ENCODE data around the gene CARNS1. TPM values are rescaled to one million over a fixed set of nuclear protein-coding genes. Genes with fewer than 3 reads are reported as not detected.

Gene CARNS1
- total and polyA plus RNA-seq, 10 of the 15 experiments (the other 5 are each of a cell fraction or from before 2014, with no cell fraction given): 0.02 to 0.14 (median 0.10) TPM; not detected in 3

DNA sequence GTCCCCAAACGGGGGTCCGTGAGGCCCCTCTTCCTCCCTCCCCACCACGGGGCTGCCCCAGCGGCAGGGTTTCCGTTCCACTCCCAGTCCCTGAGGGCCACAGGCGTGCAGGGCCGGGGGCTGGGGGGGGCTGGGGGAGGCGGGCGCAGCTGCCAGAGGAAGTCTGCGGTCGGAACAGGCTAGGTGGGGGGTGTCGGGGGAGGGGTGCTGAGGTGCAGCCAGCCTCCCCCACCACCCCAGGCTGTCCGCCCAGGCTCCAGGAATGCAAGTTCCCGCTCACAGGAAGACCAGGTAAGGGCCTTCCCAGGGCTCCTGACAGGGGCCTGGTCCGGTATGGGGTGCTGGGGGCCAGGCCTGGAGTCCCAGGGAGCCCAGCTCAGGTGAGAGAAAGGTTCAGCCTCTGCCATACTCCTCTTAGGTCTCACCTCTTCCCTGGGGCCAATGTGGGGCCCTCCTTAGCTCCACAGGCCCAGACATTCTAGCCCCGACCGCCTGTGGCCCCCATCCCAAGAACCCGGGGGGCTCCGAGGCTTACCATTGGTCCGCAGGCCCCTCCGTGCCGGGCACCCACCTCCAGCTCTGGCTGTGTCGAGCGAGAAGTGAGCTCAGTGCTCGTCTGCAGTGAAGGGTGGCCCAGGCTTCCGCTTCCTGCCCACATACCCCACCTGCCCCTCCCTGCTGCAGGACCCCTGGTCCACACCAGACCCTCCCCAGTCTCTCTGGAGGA is 21.8 kb downstream of the CARNS1 start, which contains the start of gene PTPRCAP (continued):
- TF ChIP-seq FOS (IDR thresholded peaks at IDR 0.05; ENCODE audit: borderline replicate concordance, extremely low read depth, insufficient read length): no peak
- TF ChIP-seq, protein P1, sequence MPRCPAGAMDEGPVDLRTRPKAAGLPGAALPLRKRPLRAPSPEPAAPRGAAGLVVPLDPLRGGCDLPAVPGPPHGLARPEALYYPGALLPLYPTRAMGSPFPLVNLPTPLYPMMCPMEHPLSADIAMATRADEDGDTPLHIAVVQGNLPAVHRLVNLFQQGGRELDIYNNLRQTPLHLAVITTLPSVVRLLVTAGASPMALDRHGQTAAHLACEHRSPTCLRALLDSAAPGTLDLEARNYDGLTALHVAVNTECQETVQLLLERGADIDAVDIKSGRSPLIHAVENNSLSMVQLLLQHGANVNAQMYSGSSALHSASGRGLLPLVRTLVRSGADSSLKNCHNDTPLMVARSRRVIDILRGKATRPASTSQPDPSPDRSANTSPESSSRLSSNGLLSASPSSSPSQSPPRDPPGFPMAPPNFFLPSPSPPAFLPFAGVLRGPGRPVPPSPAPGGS (IDR thresholded peaks at IDR 0.05; ENCODE audit: borderline replicate concordance, insufficient read depth, low read depth, low read length, poor library complexity, severe bottlenecking): no peak
- TF ChIP-seq, protein P2, sequence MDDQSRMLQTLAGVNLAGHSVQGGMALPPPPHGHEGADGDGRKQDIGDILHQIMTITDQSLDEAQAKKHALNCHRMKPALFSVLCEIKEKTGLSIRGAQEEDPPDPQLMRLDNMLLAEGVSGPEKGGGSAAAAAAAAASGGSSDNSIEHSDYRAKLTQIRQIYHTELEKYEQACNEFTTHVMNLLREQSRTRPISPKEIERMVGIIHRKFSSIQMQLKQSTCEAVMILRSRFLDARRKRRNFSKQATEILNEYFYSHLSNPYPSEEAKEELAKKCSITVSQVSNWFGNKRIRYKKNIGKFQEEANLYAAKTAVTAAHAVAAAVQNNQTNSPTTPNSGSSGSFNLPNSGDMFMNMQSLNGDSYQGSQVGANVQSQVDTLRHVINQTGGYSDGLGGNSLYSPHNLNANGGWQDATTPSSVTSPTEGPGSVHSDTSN (IDR thresholded peaks at IDR 0.05; ENCODE audit: insufficient replicate concordance, low read depth, low read length): peak; percentile 14
- TF ChIP-seq RUNX3 (IDR thresholded peaks at IDR 0.05; ENCODE audit: low read length): no peak
- TF ChIP-seq SPI1 (IDR thresholded peaks at IDR 0.05; ENCODE audit: borderline replicate concordance, insufficient read depth, low read depth, low read length): peak; percentile 14; the same call in 1 of the 2 replicates
- TF ChIP-seq YY1 (IDR thresholded peaks at IDR 0.05; ENCODE audit: low read depth, low read length): no peak
- no peak for TF ChIP-seq KDM1A (IDR thresholded peaks at IDR 0.05; ENCODE audit: borderline replicate concordance)
- TF ChIP-seq, protein P3, sequence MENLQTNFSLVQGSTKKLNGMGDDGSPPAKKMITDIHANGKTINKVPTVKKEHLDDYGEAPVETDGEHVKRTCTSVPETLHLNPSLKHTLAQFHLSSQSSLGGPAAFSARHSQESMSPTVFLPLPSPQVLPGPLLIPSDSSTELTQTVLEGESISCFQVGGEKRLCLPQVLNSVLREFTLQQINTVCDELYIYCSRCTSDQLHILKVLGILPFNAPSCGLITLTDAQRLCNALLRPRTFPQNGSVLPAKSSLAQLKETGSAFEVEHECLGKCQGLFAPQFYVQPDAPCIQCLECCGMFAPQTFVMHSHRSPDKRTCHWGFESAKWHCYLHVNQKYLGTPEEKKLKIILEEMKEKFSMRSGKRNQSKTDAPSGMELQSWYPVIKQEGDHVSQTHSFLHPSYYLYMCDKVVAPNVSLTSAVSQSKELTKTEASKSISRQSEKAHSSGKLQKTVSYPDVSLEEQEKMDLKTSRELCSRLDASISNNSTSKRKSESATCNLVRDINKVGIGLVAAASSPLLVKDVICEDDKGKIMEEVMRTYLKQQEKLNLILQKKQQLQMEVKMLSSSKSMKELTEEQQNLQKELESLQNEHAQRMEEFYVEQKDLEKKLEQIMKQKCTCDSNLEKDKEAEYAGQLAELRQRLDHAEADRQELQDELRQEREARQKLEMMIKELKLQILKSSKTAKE (IDR thresholded peaks at IDR 0.05; ENCODE audit: low read depth, poor library complexity, severe bottlenecking): no peak
- TF ChIP-seq GABPA (IDR thresholded peaks at IDR 0.05; ENCODE audit: low read depth): no peak
- TF ChIP-seq RFX5 (IDR thresholded peaks at IDR 0.05; ENCODE audit: low read depth, low read length): no peak
- TF ChIP-seq SMARCA5 (IDR thresholded peaks at IDR 0.05): no peak
- TF ChIP-seq TCF3 (IDR thresholded peaks at IDR 0.05; ENCODE audit: borderline replicate concordance, insufficient read depth, low read depth, low read length): peak; percentile 82
- TF ChIP-seq FOXM1 (IDR thresholded peaks at IDR 0.05; ENCODE audit: low read depth, low read length): no peak
- TF ChIP-seq CBX3 (IDR thresholded peaks at IDR 0.05; ENCODE audit: borderline replicate concordance, low read depth): no peak
- peak; percentile 79 for TF ChIP-seq CHD2 (IDR thresholded peaks at IDR 0.05; ENCODE audit: borderline replicate concordance, low read depth, low read length)
- TF ChIP-seq, protein P4, sequence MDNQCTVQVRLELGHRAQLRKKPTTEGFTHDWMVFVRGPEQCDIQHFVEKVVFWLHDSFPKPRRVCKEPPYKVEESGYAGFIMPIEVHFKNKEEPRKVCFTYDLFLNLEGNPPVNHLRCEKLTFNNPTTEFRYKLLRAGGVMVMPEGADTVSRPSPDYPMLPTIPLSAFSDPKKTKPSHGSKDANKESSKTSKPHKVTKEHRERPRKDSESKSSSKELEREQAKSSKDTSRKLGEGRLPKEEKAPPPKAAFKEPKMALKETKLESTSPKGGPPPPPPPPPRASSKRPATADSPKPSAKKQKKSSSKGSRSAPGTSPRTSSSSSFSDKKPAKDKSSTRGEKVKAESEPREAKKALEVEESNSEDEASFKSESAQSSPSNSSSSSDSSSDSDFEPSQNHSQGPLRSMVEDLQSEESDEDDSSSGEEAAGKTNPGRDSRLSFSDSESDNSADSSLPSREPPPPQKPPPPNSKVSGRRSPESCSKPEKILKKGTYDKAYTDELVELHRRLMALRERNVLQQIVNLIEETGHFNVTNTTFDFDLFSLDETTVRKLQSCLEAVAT (IDR thresholded peaks at IDR 0.05): peak; percentile 79
- 0 out of 2 replicates have a peak, but pooled peaks have one; percentile 34 for TF ChIP-seq BACH1 (IDR thresholded peaks at IDR 0.05; ENCODE audit: borderline replicate concordance)
- no peak for TF ChIP-seq STAT3 (IDR thresholded peaks at IDR 0.05; ENCODE audit: low read depth, low read length)
- TF ChIP-seq, protein P5, sequence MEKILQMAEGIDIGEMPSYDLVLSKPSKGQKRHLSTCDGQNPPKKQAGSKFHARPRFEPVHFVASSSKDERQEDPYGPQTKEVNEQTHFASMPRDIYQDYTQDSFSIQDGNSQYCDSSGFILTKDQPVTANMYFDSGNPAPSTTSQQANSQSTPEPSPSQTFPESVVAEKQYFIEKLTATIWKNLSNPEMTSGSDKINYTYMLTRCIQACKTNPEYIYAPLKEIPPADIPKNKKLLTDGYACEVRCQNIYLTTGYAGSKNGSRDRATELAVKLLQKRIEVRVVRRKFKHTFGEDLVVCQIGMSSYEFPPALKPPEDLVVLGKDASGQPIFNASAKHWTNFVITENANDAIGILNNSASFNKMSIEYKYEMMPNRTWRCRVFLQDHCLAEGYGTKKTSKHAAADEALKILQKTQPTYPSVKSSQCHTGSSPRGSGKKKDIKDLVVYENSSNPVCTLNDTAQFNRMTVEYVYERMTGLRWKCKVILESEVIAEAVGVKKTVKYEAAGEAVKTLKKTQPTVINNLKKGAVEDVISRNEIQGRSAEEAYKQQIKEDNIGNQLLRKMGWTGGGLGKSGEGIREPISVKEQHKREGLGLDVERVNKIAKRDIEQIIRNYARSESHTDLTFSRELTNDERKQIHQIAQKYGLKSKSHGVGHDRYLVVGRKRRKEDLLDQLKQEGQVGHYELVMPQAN (conservative IDR thresholded peaks at IDR 0.05): no peak; the same call in 1 of the 2 replicates
- no peak for TF ChIP-seq BRCA1 (IDR thresholded peaks at IDR 0.05; ENCODE audit: low read depth, low read length)
- no peak for TF ChIP-seq KAT2A (conservative IDR thresholded peaks at IDR 0.05; ENCODE audit: control insufficient read depth, low read depth, low read length)
- TF ChIP-seq TARDBP (IDR thresholded peaks at IDR 0.05; ENCODE audit: borderline replicate concordance): 0 out of 2 replicates have a peak, but pooled peaks have one; percentile 46
